Stimulated activated CD8-positive, alpha-beta memory T cell treated with anti-CD3 and anti-CD28 coated beads, Interleukin-7, amount 100 ng/mL, for 4 hours (primary cell): ENCODE data around the gene OR52I1.

Experiments
- DNase-seq, 2 donors: peaks; one replicate each; pipeline ENCODE4 v3.0.0-alpha.2; 2020; ENCODE audit warnings: low read depth in 2 of 2

Gene OR52I1

DNA sequence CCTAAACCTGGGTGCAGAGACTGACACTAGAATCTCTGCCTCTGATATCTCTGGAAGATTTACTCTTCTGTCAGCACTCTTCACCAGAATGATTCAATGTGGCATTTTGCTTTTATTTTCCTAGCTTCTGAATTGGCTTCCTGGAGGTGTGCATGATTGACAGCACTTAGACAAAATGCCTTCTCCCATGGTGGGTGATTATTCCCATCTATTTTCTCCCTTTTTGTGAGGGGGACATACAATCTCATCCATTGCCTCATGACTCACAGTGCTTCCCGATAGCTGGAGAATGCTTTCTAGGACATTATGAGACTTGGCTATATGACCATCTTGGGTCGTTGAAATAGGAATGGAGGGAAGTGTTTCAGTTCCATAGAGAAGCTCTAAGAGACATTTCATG, 18.1 kb downstream of the OR52I1 start:
- no peak for DNase-seq

DNA sequence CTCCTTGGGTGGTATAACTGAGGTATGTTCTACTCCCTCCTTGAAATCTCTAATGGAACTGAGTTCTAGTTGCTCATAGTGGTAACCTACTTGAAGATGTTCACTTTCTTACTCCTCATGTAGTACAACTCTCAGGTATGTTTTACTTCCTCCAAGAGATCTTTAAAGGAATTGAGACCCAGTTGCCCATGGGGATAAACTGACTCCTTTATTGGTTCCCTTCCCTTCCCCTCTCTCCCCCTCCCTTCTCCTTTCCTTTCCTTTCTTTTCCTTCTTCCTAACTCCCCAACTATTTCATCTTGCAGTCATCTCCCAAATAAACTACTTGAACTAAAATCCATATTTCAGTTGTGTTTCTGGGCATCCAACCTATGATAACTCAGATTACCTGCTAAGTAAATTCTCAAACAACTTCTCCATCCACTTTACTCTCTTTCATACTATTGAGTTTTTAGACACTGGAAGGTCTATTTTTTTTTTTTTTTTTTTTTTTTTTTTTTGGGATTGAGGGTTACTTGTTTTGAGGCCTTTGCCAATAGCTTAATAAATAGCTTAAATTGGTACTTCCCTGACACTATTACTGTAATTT, 22.1 kb downstream of the OR52I1 start:
- DNase-seq = no peak

DNA sequence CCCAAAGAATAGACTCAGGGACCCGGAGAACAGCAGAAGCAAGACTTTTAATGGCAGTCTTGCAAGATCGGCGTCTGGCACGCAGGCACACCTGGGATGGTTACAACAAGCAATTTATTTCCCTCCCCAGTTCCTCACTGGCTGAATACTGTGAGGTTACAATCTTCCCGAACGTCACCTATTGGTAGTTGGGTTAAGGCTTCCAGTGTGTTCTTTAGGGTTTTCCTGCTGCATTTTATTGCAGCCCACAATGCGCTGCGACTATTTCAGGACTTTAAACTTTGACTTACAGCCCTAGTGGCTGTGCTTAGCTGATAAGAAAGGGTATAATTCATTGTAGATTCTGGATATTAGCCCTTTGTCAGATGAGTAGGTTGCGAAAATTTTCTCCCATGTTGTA, 25.7 kb downstream of the OR52I1 start:
- DNase-seq = no peak

- no peak for DNase-seq
Measured at GRCh38 chr11:4626207-4627099, 32.6 kb downstream of the OR52I1 start.

DNA sequence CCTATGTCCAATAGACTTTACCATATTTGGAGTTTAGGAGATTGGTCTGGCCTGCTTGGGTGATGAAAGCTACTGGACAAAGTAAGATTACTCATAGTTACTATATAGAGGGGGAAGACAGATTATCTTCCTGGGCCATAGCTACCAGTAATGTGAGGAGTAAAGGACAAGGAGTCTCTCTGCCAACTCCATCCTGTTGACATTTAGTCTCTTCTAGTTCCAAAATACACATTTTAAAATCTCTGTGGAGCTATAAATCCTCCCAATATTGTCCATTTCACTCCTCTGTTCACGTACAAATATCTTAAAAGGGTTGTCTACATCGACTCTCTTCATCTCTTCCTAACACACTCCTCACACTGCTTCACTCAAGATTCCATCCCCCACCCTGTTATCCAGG, 42.3 kb downstream of the OR52I1 start:
- no peak for DNase-seq

DNA sequence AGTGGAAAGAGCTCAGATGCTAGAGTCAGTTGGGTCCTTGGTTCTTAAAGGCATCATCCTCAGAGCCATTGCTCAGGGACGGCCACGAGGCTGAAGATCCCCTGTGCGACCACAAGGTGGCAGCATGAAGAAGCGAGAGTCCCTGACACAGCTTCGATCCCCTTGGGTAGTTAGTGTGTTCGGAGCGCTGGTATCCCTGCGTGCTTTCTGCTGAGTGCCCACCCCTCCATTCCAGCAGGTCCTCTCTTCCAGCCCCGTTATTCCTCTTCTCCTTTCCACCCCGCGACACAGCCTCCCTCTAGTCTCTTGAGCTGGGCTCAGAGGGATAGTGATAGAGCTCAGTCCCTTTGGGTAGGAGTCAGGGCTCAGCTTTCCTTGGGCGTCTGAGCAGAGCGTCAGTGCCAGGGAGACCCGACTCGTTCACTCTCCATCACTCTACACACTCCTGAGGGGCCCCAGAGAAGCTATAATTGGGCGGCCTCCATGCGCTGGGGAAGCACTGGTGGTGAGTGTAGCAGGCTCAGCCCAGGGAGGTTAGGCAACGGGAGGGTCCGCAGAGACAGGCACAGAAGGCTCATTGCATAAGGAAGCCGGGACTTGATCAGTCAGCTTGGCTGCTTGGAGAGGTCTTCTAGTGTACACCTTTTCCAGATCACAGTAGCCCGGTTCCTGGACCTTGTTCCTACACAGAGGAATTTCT, 43.3 kb downstream of the OR52I1 start, which contains the start of gene OR51D1:
OR51D1 (plus strand) TSS at position 516 of the 700 bp plus-strand sequence. CDS start 2,314 bp downstream, outside the sequence.
- peak; percentile 44 to 53 for DNase-seq

DNA sequence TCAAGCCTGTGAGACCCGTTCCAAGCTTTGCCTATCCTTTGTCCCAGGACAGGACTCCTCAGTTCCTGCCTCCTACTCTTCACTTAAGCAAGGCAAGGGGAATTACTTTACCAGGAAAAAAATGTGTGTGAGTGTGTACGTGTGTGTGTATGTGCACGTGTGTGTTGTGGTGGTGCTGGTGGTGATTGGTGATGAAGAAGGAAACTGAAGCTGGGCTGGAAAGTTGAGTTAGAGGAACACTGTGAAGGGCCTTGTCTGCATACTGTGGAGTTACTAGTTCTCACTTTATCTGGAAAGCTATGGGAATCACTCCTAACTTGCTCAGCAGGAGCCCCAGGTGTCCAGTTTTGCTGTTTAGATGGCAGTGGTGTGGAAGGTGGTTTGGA, 43.8 kb downstream of the OR52I1 start:
- DNase-seq = no peak

DNA sequence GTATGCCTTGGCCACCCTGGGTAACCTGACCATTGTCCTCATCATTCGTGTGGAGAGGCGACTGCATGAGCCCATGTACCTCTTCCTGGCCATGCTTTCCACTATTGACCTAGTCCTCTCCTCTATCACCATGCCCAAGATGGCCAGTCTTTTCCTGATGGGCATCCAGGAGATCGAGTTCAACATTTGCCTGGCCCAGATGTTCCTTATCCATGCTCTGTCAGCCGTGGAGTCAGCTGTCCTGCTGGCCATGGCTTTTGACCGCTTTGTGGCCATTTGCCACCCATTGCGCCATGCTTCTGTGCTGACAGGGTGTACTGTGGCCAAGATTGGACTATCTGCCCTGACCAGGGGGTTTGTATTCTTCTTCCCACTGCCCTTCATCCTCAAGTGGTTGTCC, 46.1 kb downstream of the OR52I1 start:
- DNase-seq = no peak

GRCh38 chr11:4641501-4641900, 47.7 kb downstream of the OR52I1 start:
- DNase-seq = no peak

DNA sequence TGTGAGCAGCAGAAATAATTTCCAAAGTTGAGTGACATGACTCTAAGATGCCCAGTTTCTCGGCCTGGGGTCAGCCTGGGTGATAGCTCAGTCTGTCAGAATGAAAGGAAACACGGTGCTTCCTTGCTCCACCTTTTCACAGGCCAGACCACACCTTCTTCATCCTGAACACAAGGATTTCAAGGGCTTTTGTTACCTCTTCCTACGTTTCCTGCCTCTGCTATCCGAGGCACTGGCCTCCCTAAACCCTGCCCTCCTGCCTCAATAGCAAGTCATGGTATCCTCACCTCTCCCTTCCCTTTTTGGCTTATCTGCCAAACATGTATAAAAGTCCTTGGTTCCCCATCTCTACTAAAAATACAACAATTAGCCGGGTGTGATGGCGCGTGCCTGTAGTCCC, 48.2 kb downstream of the OR52I1 start:
- DNase-seq = no peak

DNA sequence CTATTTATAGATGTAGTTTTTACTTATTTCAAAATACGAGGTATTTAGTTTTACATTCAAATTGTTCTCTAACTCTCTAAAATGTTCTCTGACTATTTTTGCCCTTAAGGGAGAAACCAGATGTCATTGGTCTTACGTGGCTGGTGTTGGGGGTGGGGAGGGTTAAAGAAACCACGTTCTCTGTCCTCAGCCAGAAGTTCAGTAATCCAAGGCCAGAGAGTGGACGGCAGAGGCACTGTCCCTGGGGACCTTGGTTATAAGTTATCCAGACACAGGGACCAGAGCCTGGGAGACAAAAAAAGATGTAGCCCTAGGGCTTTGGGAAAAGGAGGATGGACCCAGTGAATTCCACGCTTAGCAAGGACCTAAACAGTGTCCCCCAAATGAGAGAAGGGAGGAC, 49.2 kb downstream of the OR52I1 start:
- no peak for DNase-seq

DNA sequence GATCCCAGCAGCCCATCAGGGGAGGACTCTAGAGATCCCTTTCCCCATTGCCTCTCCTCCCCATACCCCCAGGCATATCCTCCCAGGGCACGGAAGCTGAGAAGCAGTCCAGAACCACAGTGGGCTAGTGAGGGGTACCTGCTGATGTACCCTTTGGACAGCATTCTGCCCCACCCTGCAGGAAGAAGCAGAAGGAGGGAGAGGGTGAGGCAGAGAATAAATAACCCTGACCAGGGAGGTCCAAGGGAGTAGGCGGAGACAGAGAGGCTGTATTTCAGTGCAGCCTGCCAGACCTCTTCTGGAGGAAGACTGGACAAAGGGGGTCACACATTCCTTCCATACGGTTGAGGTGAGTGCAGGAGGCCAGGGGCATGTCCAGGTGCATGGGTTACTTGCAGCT, 49.8 kb downstream of the OR52I1 start, which contains the start of gene OR51E1:
OR51E1 (plus strand) TSS at position 301 of the 400 bp plus-strand sequence. CDS start 8,545 bp downstream, outside the sequence.
- no peak for DNase-seq

- no peak for DNase-seq
Measured at GRCh38 chr11:4644233-4644632, 50.4 kb downstream of the OR52I1 start.
